GM10266 (cell line): Measurements from ENCODE around the gene IL32.
"Not testable (repeated sequence)": the region's sequence is repeated elsewhere in the genome, so short reads cannot be mapped to it uniquely, and the experiment has no call there.

Experiments used
- DNase-seq: peaks from one replicate; pipeline ENCODE4 v3.0.0; 2012; ENCODE audit errors: extremely low spot score
- CTCF ChIP-seq: IDR thresholded peaks from 2 replicates; pipeline ENCODE4 v1.5.1; 2012; ENCODE audit warnings: mild to moderate bottlenecking, low read depth; ENCODE audit not compliant: control insufficient read depth, insufficient read depth; ENCODE audit errors: missing control alignments

IL32 gene

GRCh38 chr16:3047387-3047720, 18.1 kb upstream of the IL32 start:
- TF ChIP-seq CTCF = no peak
- DNase-seq = no peak

GRCh38 chr16:3049921-3050481, 15.4 kb upstream of the IL32 start:
- no peak for TF ChIP-seq CTCF
- DNase-seq = no peak

GRCh38 chr16:3050487-3050886, 15.0 kb upstream of the IL32 start:
- DNase-seq = no peak
- TF ChIP-seq CTCF = no peak

- no peak for TF ChIP-seq CTCF
- no peak for DNase-seq
These were observed 14.4 kb upstream of the IL32 start for GRCh38 chr16:3051009-3051408.

- no peak for TF ChIP-seq CTCF
- no peak for DNase-seq
These were observed 13.9 kb upstream of the IL32 start for GRCh38 chr16:3051494-3051893.

GRCh38 chr16:3052571-3053329, 12.7 kb upstream of the IL32 start:
- not testable (repeated sequence) for DNase-seq

GRCh38 chr16:3053330-3053710, 12.1 kb upstream of the IL32 start:
- not testable (repeated sequence) for DNase-seq

- no peak for DNase-seq
- TF ChIP-seq CTCF = no peak
These were observed 10.3 kb upstream of the IL32 start for GRCh38 chr16:3054965-3055733.

- DNase-seq = not testable (repeated sequence)
These were observed 9.7 kb upstream of the IL32 start for GRCh38 chr16:3055734-3056115.
